SU-DHL-6 (cell line): ENCODE data around the gene NIF3L1.

Experiments used
- H2AFZ ChIP-seq: fragments of 200-600 bp; sonication (generic); 2 replicates; pipeline ENCODE4 v1.6.1; 2014; ENCODE audit warnings: low read depth, mild to moderate bottlenecking, moderate library complexity, mixed read lengths, antibody characterized with exemption, low read length; ENCODE audit not compliant: severe bottlenecking
- H3F3A ChIP-seq: fragments of 200-600 bp; shearing (Covaris generic); 2 replicates; pipeline ENCODE4 v1.6.0; 2016; ENCODE audit warnings: antibody characterized with exemption, mild to moderate bottlenecking; ENCODE audit not compliant: insufficient read depth
- H3K27ac ChIP-seq: fragments of 200-600 bp; sonication (generic); 2 replicates; pipeline ENCODE4 v1.5.1; 2016; ENCODE audit warnings: low read depth, mild to moderate bottlenecking, low read length, moderate library complexity, mixed read lengths
- H3K27me3 ChIP-seq: fragments of 200-600 bp; sonication (generic), shearing (Covaris generic); 2 replicates; pipeline ENCODE4 v1.6.0; 2014; ENCODE audit warnings: mild to moderate bottlenecking, low read length
- H3K36me3 ChIP-seq: fragments of 200-600 bp; sonication (generic); 2 replicates; pipeline ENCODE4 v1.6.1; 2014; ENCODE audit warnings: mild to moderate bottlenecking, low read length, mixed read lengths
- H3K4me2 ChIP-seq: fragments of 300-600, 200-600 bp; shearing (Covaris generic), sonication (generic); 2 replicates; pipeline ENCODE4 v1.6.0; 2014; ENCODE audit warnings: low read length, low read depth, mild to moderate bottlenecking; ENCODE audit not compliant: poor library complexity, severe bottlenecking
- H3K4me3 ChIP-seq: fragments of 200-600 bp; sonication (generic); 2 replicates; pipeline ENCODE4 v1.5.1; 2014; ENCODE audit warnings: antibody characterized with exemption, low read length, mild to moderate bottlenecking, mixed read lengths; ENCODE audit not compliant: insufficient read depth, poor library complexity, severe bottlenecking
- H3K79me2 ChIP-seq: fragments of 200-600 bp; sonication (generic); 2 replicates; pipeline ENCODE4 v1.6.1; 2014; ENCODE audit warnings: mild to moderate bottlenecking, low read length, moderate library complexity; ENCODE audit not compliant: insufficient read depth
- H3K9ac ChIP-seq: fragments of 200-600 bp; sonication (generic); 2 replicates; pipeline ENCODE4 v1.7.0; 2014; ENCODE audit warnings: mild to moderate bottlenecking, low read length
- H3K9me2 ChIP-seq: fragments of 200-600 bp; sonication (generic); replicated peaks from 2 replicates; pipeline ENCODE4 v1.6.1; 2014; ENCODE audit warnings: low read length; ENCODE audit not compliant: insufficient read depth
- H3K9me3 ChIP-seq: fragments of 200-600 bp; sonication (generic); 2 replicates; pipeline ENCODE4 v1.6.1; 2014; ENCODE audit warnings: low read length, mixed read lengths; ENCODE audit not compliant: insufficient read depth
- H4K20me1 ChIP-seq: fragments of 200-600 bp; sonication (generic); 2 replicates; pipeline ENCODE4 v1.6.1; 2014; ENCODE audit warnings: low read depth, mild to moderate bottlenecking, antibody characterized with exemption, low read length, moderate library complexity, mixed read lengths
- CTCF ChIP-seq: fragments of 200-600 bp; sonication (generic); IDR thresholded peaks from one replicate; pipeline ENCODE4 v1.5.1; 2017; ENCODE audit warnings: antibody characterized with exemption, mild to moderate bottlenecking, low read length, moderate library complexity; ENCODE audit not compliant: insufficient read depth, poor library complexity, severe bottlenecking
- EZH2phosphoT487 ChIP-seq: fragments of 200-600 bp; sonication (generic), shearing (Covaris generic); conservative IDR thresholded peaks from 2 replicates; pipeline ENCODE4 v1.6.1; 2018; ENCODE audit warnings: mild to moderate bottlenecking, antibody characterized with exemption, low read length, moderate library complexity, mixed read lengths

Gene NIF3L1

GRCh38 chr2:200943527-200944105, 54.4 kb downstream of the NIF3L1 start:
- Histone ChIP-seq H3K79me2 (no peaks in the 10 kb centered on the region), H4K20me1 (no peaks in the 10 kb centered on the region), H3K27ac (no peak overlapping the region), H3K27me3 (no peaks in the 10 kb centered on the region), H3K36me3 (peaks cover 38% of the 10 kb centered on the region; the same call in 1 of the 2 replicates), H3K9ac (no peak overlapping the region), H3K4me2 (no peak overlapping the region), H3F3A (peaks cover 2% of the 10 kb centered on the region; the same call in 1 of the 2 replicates), H3K9me2 (no peaks in the 10 kb centered on the region), H2AFZ (no peak overlapping the region), H3K9me3 (no peaks in the 10 kb centered on the region), H3K4me3 (no peak overlapping the region)
- TF ChIP-seq CTCF (no peak), EZH2phosphoT487 (no peak)

- Histone ChIP-seq H3K4me3 (no peak overlapping the region), H3K9me2 (no peaks in the 10 kb centered on the region), H3K9me3 (no peaks in the 10 kb centered on the region), H2AFZ (no peak overlapping the region), H3K9ac (no peak overlapping the region), H3K27me3 (no peaks in the 10 kb centered on the region), H3K4me2 (no peak overlapping the region), H3K27ac (no peak overlapping the region), H4K20me1 (no peaks in the 10 kb centered on the region), H3F3A (peaks cover 2% of the 10 kb centered on the region; the same call in 1 of the 2 replicates), H3K36me3 (peaks cover 36% of the 10 kb centered on the region; the same call in 1 of the 2 replicates), H3K79me2 (no peaks in the 10 kb centered on the region)
- no peak for TF ChIP-seq CTCF
- TF ChIP-seq EZH2phosphoT487, result no peak
These were observed 55.6 kb downstream of the NIF3L1 start for GRCh38 chr2:200944467-200945394.

DNA sequence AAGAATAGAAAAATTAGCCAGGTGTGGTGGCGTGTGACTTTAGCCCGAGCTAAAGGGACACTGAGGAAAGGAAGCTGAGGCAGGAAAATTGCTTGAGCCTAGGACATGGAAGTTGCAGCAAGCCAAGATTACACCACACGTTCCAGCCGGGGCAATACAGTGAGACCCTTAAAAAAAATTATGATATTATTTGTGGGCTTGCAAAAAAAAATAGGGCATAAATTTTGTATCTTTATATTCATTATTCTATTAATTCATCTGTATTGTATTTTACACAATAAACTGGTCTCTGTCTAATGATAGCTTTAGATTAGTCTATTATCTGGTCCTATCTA, 56.2 kb downstream of the NIF3L1 start:
- no peak overlapping the region for H2AFZ ChIP-seq
- no peaks in the 10 kb centered on the region for H3K79me2 ChIP-seq
- H3K9me3 ChIP-seq, result no peaks in the 10 kb centered on the region
- H3F3A ChIP-seq, result peaks cover 2% of the 10 kb centered on the region; the same call in 1 of the 2 replicates
- no peaks in the 10 kb centered on the region for H3K9me2 ChIP-seq
- H3K9ac ChIP-seq, result no peak overlapping the region
- no peaks in the 10 kb centered on the region for H3K27me3 ChIP-seq
- no peak overlapping the region for H3K4me3 ChIP-seq
- no peaks in the 10 kb centered on the region for H4K20me1 ChIP-seq
- peaks cover 35% of the 10 kb centered on the region; the same call in 1 of the 2 replicates for H3K36me3 ChIP-seq
- TF ChIP-seq EZH2phosphoT487, result no peak
- TF ChIP-seq CTCF, result no peak
- no peak overlapping the region for H3K27ac ChIP-seq
- H3K4me2 ChIP-seq, result no peak overlapping the region
